Mucosa of descending colon (tissue), 3 donors: Measurements from ENCODE around the gene PDE4D. TPM values are rescaled to one million over a fixed set of nuclear protein-coding genes. Genes with fewer than 3 reads are reported as not detected.

Source experiments
- ATAC-seq: fragments of 200-7000 bp; cut with Tn5 transposase; one replicate; pipeline ENCODE4 v1.9.1; 2020; ENCODE audit warnings: mild to moderate bottlenecking, moderate library complexity
- DNase-seq, 3 donors: peaks; one replicate each; pipeline ENCODE4 v3.0.0-alpha.2; 2020
- H3K36me3 ChIP-seq: fragments of 200-600 bp; one replicate; pipeline ENCODE4 v1.8.0; 2021; ENCODE audit warnings: low read depth, mild to moderate bottlenecking
- H3K4me1 ChIP-seq: fragments of 200-600 bp; one replicate; pipeline ENCODE4 v1.8.0; 2021; ENCODE audit warnings: low read depth, mild to moderate bottlenecking
- H3K4me3 ChIP-seq: fragments of 200-600 bp; one replicate; pipeline ENCODE4 v1.8.0; 2021; ENCODE audit warnings: mild to moderate bottlenecking
- H3K9me3 ChIP-seq: fragments of 200-600 bp; one replicate; pipeline ENCODE4 v1.8.0; 2021; ENCODE audit warnings: mild to moderate bottlenecking
- intact Hi-C, 2 donors: fragments of 100-400 bp; cut with DNase I in 1 of 2; cut with micrococcal nuclease in 1 of 2; formaldehyde crosslinking; loops; one replicate each; pipeline versions ENCODE4 v1.11.0 to v1.11.1; 2022; cut with DNase I, micrococcal nuclease
- total RNA-seq, 3 donors: library from RNA; stranded (reverse); fragmentation: NEBNext Ultra II Directional in 2 of 3; extraction: Animal tissue kit (Norgen Biotek cat#: 25700) in 2 of 3; gene quantifications; one replicate each; pipeline versions ENCODE4 v1.2.1 to v1.2.4, GENCODE V29; 2021 to 2023
- TF ChIP-seq, protein P1 (sequence below): fragments of 200-600 bp; IDR thresholded peaks from one replicate; pipeline ENCODE4 v1.8.0; 2022; ENCODE audit warnings: antibody characterized with exemption, mild to moderate bottlenecking
- donor health status: DM: no; HTN: no; CAD: no; lungs with moderate emphysema.
- donor health status: DM: no; HTN: no; CAD: no.
- donor health status: DM: no; HTN: yes; CAD: no.

Gene PDE4D
- total RNA-seq, 3 donors from 2014 or later, result 37.9 to 137 (median 100) TPM

DNA sequence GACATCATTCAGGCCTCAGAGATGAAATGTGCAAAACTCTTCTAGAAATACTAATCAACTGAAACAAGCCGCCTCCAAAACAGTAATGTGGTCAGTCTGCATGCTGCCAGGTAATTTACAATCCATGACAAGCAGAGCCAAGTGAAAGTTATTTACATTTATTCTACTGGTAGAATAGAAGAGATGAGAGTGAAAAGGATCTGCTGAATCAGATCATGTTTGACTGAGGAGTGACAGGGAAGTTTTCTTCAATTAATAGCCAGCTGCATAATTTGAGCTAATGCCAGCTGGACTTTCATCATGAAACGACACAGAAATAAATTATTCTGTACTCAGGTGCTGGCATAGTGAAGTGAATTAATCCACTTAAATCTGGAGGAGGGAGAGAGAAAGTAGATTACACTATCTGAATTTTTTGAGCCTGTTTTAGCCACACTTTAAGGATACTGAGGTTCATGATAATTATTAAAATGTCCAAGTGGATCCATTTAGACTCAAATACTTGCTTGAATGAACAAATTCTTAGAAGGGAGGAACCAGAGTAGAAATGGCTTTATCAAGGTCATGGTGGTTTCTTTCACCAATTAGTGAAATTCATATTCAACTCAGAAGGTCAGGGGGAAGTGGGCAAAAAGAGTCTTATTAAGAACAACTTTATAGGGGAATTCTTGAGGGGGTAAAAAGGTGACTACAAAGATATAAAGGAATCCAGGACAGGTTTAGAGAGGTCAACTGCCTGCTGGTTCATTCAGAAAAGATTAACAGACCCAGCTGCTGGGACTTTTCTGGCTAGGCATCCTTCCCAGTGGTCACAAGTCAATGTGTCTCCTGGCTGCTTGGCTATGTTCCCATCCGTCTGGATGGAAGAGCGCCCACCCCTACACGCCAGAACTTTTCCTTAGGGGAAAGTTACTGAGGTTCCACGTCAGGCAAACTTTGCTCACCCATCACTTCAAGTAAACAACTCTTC is 350.4 kb downstream of the PDE4D start:
- ATAC-seq (peak; percentile 38), DNase-seq (peak in 2 of 3 donors; percentile 38 to 41)
- H3K36me3 ChIP-seq, result no peaks in the 10 kb centered on the region
- H3K4me3 ChIP-seq, result no peak overlapping the region
- H3K4me1 ChIP-seq, result peaks cover 31% of the 10 kb centered on the region
- intact Hi-C loops, result no loop called here
- H3K9me3 ChIP-seq, result no peaks in the 10 kb centered on the region
- TF ChIP-seq, protein P1, sequence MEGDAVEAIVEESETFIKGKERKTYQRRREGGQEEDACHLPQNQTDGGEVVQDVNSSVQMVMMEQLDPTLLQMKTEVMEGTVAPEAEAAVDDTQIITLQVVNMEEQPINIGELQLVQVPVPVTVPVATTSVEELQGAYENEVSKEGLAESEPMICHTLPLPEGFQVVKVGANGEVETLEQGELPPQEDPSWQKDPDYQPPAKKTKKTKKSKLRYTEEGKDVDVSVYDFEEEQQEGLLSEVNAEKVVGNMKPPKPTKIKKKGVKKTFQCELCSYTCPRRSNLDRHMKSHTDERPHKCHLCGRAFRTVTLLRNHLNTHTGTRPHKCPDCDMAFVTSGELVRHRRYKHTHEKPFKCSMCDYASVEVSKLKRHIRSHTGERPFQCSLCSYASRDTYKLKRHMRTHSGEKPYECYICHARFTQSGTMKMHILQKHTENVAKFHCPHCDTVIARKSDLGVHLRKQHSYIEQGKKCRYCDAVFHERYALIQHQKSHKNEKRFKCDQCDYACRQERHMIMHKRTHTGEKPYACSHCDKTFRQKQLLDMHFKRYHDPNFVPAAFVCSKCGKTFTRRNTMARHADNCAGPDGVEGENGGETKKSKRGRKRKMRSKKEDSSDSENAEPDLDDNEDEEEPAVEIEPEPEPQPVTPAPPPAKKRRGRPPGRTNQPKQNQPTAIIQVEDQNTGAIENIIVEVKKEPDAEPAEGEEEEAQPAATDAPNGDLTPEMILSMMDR, result no peak

DNA sequence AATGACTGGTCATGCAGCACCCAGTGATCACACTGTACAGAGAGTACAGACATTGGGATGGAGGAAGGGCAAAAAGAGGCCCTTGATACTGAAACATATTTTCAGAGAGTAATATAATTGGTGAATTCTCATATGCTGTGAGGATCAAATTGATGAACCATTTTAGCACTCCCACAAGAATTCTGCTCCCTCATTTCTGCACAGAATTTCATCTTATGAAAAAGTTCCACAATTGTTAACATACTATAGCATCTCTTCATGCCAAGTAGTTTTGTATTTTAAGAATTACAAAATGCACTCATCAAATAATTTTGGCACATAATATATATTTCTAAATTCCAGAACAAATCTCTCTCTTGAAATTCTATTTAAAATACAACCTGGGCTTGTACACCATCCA is 351.2 kb downstream of the PDE4D start:
- H3K4me3 ChIP-seq, result no peak overlapping the region
- H3K9me3 ChIP-seq, result no peaks in the 10 kb centered on the region
- H3K36me3 ChIP-seq, result no peaks in the 10 kb centered on the region
- intact Hi-C loops, result no loop called here
- no peak for DNase-seq
- TF ChIP-seq, protein P1, result no peak
- no peak for ATAC-seq
- H3K4me1 ChIP-seq, result peaks cover 31% of the 10 kb centered on the region

DNA sequence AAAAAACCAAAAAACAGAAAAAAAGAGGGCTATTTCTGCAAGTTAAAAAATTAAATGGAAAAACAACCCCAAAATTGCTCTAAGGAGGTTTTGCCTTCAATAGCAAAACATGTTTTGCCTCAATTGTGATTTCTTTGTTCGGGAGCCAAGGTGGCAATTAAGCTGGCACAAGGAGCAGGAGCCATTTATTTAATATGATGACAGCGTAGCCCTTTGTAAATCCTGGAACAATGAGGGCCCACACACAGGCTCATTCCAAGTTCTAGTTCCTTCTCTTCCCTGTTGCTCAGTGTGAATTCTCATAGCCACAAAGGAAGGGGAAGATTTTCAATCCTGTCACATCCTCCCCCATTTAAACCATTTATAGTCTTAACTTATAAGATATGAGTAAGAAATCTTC is 353.2 kb downstream of the PDE4D start:
- TF ChIP-seq, protein P1, result no peak
- intact Hi-C loops, result no loop called here
- DNase-seq (peak in 1 of 3 donors; percentile 41), ATAC-seq (peak; percentile 60)
- Histone ChIP-seq H3K36me3 (no peaks in the 10 kb centered on the region), H3K4me3 (no peak overlapping the region), H3K4me1 (peaks cover 36% of the 10 kb centered on the region), H3K9me3 (no peaks in the 10 kb centered on the region)

DNA sequence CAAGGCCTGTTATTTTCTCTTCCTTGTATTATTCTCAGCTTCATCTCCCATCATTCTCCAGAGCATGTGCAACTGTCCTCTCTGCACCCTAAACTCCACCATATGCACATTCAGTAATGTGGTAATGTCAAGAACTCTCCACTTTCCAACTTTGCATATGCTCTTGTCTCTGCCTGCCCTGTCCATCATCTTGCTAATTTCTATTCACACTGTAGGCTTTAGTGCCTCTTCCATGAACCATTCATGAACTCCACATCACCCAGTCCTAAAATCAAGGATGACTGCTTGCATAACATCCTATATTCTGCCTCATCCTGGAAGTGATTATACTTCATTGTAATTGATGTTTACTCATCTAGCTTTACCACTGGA is 354.8 kb downstream of the PDE4D start:
- peak; percentile 22 for ATAC-seq
- TF ChIP-seq, protein P1, result no peak
- no peak overlapping the region for H3K4me3 ChIP-seq

DNA sequence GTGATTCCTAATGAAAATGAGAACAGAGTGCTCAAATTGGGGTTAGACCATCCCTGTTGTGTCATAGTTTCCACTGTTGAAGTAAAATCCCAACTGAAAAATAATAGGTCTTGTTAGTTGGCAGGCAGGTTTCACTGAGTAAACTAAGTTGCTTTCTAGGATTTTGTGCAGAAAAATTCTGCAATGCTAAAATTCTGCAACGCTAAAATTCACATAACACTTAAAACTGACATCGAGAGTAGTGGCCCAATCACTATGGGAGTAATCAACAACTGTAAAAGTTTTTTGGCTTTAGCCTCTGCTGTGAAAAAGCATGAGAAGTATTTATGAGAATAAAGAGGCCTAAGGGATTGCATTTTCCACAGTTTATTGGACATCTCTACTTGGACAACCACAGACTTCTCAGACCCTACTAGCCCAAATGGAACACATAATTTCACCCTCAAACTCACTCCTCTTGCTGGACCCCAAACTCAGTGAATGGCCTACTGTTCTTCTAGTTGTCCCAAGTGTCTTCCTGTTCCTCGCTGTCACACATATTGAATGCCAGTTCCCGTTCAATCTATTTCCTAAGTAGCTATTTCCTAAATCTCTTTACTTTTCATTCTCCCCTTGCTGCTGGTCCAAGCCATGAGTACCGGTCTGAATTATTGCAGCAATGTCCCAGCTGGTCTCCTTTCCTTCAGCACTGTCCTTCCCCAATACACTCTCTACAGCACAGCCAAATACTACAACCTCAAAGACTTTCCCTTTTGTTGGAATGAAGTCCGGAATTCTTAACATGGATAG is 355.4 kb downstream of the PDE4D start:
- ATAC-seq (no peak), DNase-seq (no peak)
- peaks cover 23% of the 10 kb centered on the region for H3K4me1 ChIP-seq
- no peak overlapping the region for H3K4me3 ChIP-seq
- no peaks in the 10 kb centered on the region for H3K9me3 ChIP-seq
- intact Hi-C loops, result no loop called here
- H3K36me3 ChIP-seq, result no peaks in the 10 kb centered on the region
- TF ChIP-seq, protein P1, result no peak

More for the DNA sequence above, 354.8 kb downstream of the PDE4D start:
- Histone ChIP-seq H3K4me1 (peaks cover 29% of the 10 kb centered on the region), H3K36me3 (no peaks in the 10 kb centered on the region), H3K9me3 (no peaks in the 10 kb centered on the region)
- no peak for DNase-seq
- intact Hi-C loops, result no loop called here
